Caco-2 (cell line): ENCODE data around the gene IBTK. TPM values are rescaled to one million over a fixed set of nuclear protein-coding genes. Genes with fewer than 3 reads are reported as not detected.

Source experiments
- BruUV-seq: library from RNA; stranded (reverse); fragments of 400-500 nt; replicated peaks from 2 replicates; lab custom pipeline; 2021; lab: Mats Ljungman, UMichigan
- CTCF ChIA-PET: fragments of 300-600 bp; sonication (Branson Sonifier 250); formaldehyde crosslinking; loops from one replicate; lab custom pipeline; 2022; ENCODE audit warnings: antibody characterized with exemption; lab: Charles Lee
- POLR2A ChIA-PET: fragments of 300-600 bp; sonication (Branson Sonifier 250); formaldehyde crosslinking; loops from one replicate; lab custom pipeline; 2022; ENCODE audit warnings: antibody characterized with exemption; lab: Charles Lee
- DNase-seq, 2 experiments: peaks; one replicate each; pipeline versions ENCODE4 v3.0.0 to v3.0.0-alpha.2; 2020 to 2022
- H3K27me3 ChIP-seq: replicated peaks from 2 replicates; pipeline ENCODE4 v1.6.0; 2011; ENCODE audit warnings: low read length; ENCODE audit not compliant: control insufficient read depth, insufficient read depth
- H3K36me3 ChIP-seq: 2 replicates; pipeline ENCODE4 v1.5.1; 2011; ENCODE audit warnings: low read length; ENCODE audit not compliant: control insufficient read depth, insufficient read depth
- H3K4me1 ChIP-seq: fragments of 250-450 bp; sonication (Bioruptor Pico); 2 replicates; pipeline ENCODE4 v1.5.1; 2020; ENCODE audit warnings: mild to moderate bottlenecking
- H3K4me3 ChIP-seq: 2 replicates; pipeline ENCODE4 v1.5.1; 2011; ENCODE audit warnings: low read depth, mild to moderate bottlenecking, control low read depth, low read length
- H3K9me3 ChIP-seq: fragments of 250-450 bp; sonication (Bioruptor Pico); 2 replicates; pipeline ENCODE4 v1.5.1; 2020; ENCODE audit warnings: mild to moderate bottlenecking, moderate library complexity
- H3K27ac Mint-ChIP-seq: one replicate; pipeline ENCODE4 v1.8.0; 2022; ENCODE audit warnings: mixed read lengths; ENCODE audit not compliant: unreplicated experiment
- H3K27me3 Mint-ChIP-seq: one replicate; pipeline ENCODE4 v1.8.0; 2022; ENCODE audit warnings: mixed read lengths; ENCODE audit not compliant: insufficient read depth, unreplicated experiment
- H3K36me3 Mint-ChIP-seq: one replicate; pipeline ENCODE4 v1.8.0; 2022; ENCODE audit warnings: mild to moderate bottlenecking, mixed read lengths; ENCODE audit not compliant: insufficient read depth, unreplicated experiment
- H3K4me1 Mint-ChIP-seq: one replicate; pipeline ENCODE4 v1.8.0; 2022; ENCODE audit warnings: low read depth, mixed read lengths; ENCODE audit not compliant: unreplicated experiment
- H3K4me3 Mint-ChIP-seq: one replicate; pipeline ENCODE4 v1.8.0; 2022; ENCODE audit warnings: mild to moderate bottlenecking, moderate library complexity, mixed read lengths; ENCODE audit not compliant: unreplicated experiment
- H3K9me3 Mint-ChIP-seq: one replicate; pipeline ENCODE4 v1.8.0; 2022; ENCODE audit warnings: mixed read lengths; ENCODE audit not compliant: unreplicated experiment
- CTCF ChIP-seq, 2 experiments: fragments of 200-600 bp in 1 of 2; IDR thresholded peaks; 1 replicate in 1 of 2; 2 replicates in 1 of 2; pipeline versions ENCODE4 v1.5.1 to v1.8.0; 2011 to 2022; ENCODE audit warnings: antibody characterized with exemption in 1 of 2, control low read depth in 1 of 2, inconsistent platforms in 1 of 2, low read depth in 1 of 2, low read length in 1 of 2, mild to moderate bottlenecking in 1 of 2, moderate library complexity in 1 of 2; ENCODE audit not compliant: insufficient read depth in 1 of 2, severe bottlenecking in 1 of 2, unreplicated experiment in 1 of 2
- intact Hi-C: fragments of 100-400 bp; cut with micrococcal nuclease; formaldehyde crosslinking; loops from one replicate; pipeline ENCODE4 v1.10.0; 2022; ENCODE audit not compliant: unreplicated experiment
- total RNA-seq: library from RNA; stranded (reverse); gene quantifications from 2 replicates; pipeline ENCODE4 v1.2.3, GENCODE V29; 2022

Gene IBTK
- total RNA-seq, 1 experiment from 2014 or later = 29.4 TPM

- intact Hi-C loops = no loop called here
- Histone ChIP-seq H3K36me3 (no peaks in the 10 kb centered on the region), H3K4me3 (no peak overlapping the region), H3K9me3 (no peaks in the 10 kb centered on the region), H3K4me1 (no peaks in the 10 kb centered on the region), H3K27me3 (no peaks in the 10 kb centered on the region)
- Mint-ChIP-seq H3K4me3 (no peak overlapping the region), H3K36me3 (no peaks in the 10 kb centered on the region), H3K27ac (no peak overlapping the region), H3K27me3 (peaks cover 7% of the 10 kb centered on the region), H3K9me3 (no peaks in the 10 kb centered on the region), H3K4me1 (peaks cover 3% of the 10 kb centered on the region)
- TF ChIP-seq CTCF (IDR thresholded peaks at IDR 0.05; ENCODE audit: insufficient read depth in 1 of 2, low read depth in 1 of 2, low read length in 1 of 2, severe bottlenecking in 1 of 2, unreplicated experiment in 1 of 2) = no peak
- no peak for DNase-seq
- no TSS peak for BruUV-seq
- CTCF ChIA-PET = no interaction called here
- POLR2A ChIA-PET = no interaction called here
These were observed 30.1 kb upstream of the IBTK start for GRCh38 chr6:82277686-82278085.

GRCh38 chr6:82275686-82276085, 28.1 kb upstream of the IBTK start:
- Histone ChIP-seq H3K27me3 (no peaks in the 10 kb centered on the region), H3K4me1 (no peaks in the 10 kb centered on the region), H3K9me3 (no peaks in the 10 kb centered on the region), H3K4me3 (no peak overlapping the region), H3K36me3 (no peaks in the 10 kb centered on the region)
- H3K36me3 Mint-ChIP-seq = no peaks in the 10 kb centered on the region
- no peak for DNase-seq
- no peak for TF ChIP-seq CTCF (IDR thresholded peaks at IDR 0.05; ENCODE audit: insufficient read depth in 1 of 2, low read depth in 1 of 2, low read length in 1 of 2, severe bottlenecking in 1 of 2, unreplicated experiment in 1 of 2)
- CTCF ChIA-PET = no interaction called here
- H3K4me3 Mint-ChIP-seq = no peak overlapping the region
- POLR2A ChIA-PET = no interaction called here
- intact Hi-C loops = no loop called here
- no TSS peak for BruUV-seq
- H3K9me3 Mint-ChIP-seq = no peaks in the 10 kb centered on the region
- no peak overlapping the region for H3K27ac Mint-ChIP-seq
- peaks cover 6% of the 10 kb centered on the region for H3K4me1 Mint-ChIP-seq
- no peaks in the 10 kb centered on the region for H3K27me3 Mint-ChIP-seq

DNA sequence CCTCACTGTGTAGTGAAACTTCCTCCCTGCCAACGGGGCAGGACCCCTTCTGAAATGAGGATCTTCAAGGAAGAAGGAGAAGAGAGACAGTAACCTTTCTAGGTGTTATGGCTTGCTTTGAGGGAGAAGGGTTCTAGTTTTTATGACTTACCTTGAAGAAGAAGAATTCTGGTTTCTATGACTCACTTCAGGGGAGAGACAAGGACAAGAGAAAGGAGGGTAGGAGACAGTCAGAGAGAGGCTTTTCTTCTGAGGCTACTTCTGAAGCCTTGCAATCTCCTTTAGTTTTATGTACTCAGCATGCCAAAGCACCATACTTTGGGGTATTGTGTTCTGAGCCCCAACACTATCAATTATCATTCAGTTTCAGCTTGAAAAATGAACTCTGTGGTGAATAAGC, 25.8 kb upstream of the IBTK start:
- Mint-ChIP-seq H3K4me3 (no peak overlapping the region), H3K9me3 (no peaks in the 10 kb centered on the region), H3K27me3 (no peaks in the 10 kb centered on the region), H3K4me1 (peaks cover 6% of the 10 kb centered on the region), H3K36me3 (no peaks in the 10 kb centered on the region), H3K27ac (no peak overlapping the region)
- POLR2A ChIA-PET = no interaction called here
- H3K36me3 ChIP-seq = no peaks in the 10 kb centered on the region
- DNase-seq = no peak
- no peaks in the 10 kb centered on the region for H3K9me3 ChIP-seq
- no peaks in the 10 kb centered on the region for H3K27me3 ChIP-seq
- intact Hi-C loops = loop anchor here (5.0 kb wide), 1 partner anchor 439 kb away; no protein-coding TSS in a partner anchor
- no peak overlapping the region for H3K4me3 ChIP-seq
- H3K4me1 ChIP-seq = no peaks in the 10 kb centered on the region
- CTCF ChIA-PET = interaction anchor here (0.5 kb wide), 1 partner anchor 269 kb away, joined by 4 read pairs; no protein-coding TSS in a partner anchor
- BruUV-seq = no TSS peak
- TF ChIP-seq CTCF (IDR thresholded peaks at IDR 0.05; ENCODE audit: insufficient read depth in 1 of 2, low read depth in 1 of 2, low read length in 1 of 2, severe bottlenecking in 1 of 2, unreplicated experiment in 1 of 2) = no peak
